Skeletal muscle cell (primary cell): ENCODE data around the gene GRK5.
"Not testable (repeated sequence)": the region's sequence is repeated elsewhere in the genome, so short reads cannot be mapped to it uniquely, and the experiment has no call there.

ENCODE experiments used
- DNase-seq: peaks from one replicate; pipeline ENCODE4 v3.0.0-alpha.2; 2010; ENCODE audit warnings: low read depth
- H3K4me3 ChIP-seq: 2 replicates; pipeline ENCODE4 v1.5.1; 2011; ENCODE audit warnings: low read depth, mild to moderate bottlenecking, control low read depth, low read length, moderate library complexity

Gene GRK5

DNA sequence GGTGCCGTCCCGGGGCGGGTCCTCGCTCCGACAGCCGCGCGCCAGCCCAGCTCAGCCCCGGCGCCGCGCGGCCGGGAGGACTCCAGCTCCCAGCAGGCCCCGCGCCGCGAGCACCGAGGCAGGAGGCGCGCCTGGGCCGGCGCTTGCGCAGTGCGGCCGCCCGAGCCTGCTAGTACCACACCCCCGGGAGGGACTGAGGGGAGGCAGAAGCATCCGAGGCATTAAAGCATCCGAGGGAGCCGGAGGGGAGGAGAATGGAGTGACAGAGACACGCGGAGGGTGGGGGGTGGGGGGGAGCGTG, at the start of gene GRK5:
TSS of gene GRK5 (plus strand) at position 206 of the 301 bp plus-strand sequence. CDS start 347 bp downstream, outside the sequence.
- peak; percentile 92 for DNase-seq
- peak within 1 kb of the TSS; percentile 74 for H3K4me3 ChIP-seq

DNA sequence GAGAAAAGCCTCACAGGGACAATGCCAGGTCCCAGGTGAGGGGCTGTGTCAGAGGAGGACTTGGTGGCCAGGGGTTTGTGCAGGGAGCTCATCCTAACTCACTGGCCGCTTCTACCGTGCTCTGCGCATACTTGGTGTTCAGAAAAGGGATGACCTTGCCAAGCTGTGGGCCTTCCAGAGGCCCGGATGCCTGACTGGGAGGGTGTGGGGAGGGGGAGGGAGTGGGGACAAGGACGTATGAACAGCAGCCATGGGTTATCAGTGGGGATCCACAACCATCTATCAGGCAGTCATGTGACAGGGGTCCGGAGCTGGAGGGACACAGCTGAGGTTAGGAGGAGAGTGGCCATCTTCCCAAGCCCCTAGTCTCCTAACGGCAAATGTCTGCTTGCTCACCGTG, 48.0 kb upstream of the GRK5 start:
- no peak overlapping the region for H3K4me3 ChIP-seq
- no peak for DNase-seq

DNA sequence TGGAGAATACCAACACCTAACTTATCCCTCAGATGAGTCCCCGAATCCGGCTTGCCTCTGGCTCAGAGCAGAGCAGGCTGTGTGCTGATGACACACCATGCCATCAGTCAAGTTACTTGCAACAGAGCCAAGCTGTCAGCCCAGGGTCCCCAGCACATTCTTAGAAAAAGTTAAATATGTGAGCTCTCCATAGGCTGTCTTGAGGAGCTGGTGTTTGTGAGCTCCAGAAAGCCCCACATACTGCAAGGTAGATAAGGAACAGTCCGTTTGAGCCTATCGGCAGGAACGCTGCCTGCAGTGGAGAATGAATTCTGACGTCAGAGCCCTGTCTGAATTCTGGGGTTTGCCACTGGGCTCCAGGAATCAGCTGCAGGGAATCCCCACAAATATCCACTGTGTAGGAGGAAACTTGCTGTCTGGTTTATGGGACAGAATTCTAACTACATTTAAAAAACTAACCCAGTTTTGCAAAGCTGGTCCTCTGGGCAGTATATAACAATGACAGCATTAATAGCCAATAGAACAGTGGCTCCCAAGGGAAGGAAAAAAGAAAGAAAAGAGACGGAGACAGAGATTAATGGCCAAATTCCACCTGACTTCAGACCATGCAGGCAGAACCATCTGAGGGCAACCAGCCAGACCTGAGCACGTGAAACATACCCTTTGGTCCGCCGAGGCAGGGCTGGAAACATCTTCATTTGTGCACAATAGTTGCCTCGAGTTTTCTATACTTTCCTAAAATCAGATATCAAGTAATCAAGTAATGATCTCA, 45.5 kb upstream of the GRK5 start:
- DNase-seq: no peak
- no peak overlapping the region for H3K4me3 ChIP-seq

DNA sequence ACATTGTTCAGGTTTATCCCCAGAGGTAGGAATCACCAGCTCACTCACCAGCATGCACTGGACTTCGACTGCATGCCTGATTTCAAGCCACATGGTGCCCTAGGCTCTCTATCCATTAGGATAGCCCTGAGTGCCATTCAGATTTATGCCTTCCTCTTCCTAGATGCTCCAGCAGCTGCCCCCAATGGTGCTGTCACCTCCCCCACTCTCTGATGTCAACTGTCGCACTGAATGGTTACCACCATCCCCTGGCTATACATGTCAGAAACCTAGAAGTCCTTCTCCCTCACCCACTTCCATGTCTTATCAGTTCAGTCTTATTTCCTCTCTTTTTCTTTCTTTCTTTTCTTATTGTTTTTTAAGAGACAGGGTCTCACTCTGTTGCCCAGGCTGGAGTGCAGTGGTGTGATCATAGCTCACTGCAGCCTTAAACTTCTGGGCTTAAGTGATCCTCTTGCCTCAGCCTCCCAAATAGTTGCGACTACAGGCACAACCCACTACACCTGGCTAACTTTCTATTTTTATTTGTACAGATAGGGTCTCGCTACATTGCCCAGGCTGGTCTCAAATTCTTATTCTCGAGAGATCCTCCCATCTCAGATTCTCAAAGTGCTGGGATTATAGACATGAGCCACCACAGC, 44.8 kb upstream of the GRK5 start:
- no peak for DNase-seq
- H3K4me3 ChIP-seq: no peak overlapping the region

DNA sequence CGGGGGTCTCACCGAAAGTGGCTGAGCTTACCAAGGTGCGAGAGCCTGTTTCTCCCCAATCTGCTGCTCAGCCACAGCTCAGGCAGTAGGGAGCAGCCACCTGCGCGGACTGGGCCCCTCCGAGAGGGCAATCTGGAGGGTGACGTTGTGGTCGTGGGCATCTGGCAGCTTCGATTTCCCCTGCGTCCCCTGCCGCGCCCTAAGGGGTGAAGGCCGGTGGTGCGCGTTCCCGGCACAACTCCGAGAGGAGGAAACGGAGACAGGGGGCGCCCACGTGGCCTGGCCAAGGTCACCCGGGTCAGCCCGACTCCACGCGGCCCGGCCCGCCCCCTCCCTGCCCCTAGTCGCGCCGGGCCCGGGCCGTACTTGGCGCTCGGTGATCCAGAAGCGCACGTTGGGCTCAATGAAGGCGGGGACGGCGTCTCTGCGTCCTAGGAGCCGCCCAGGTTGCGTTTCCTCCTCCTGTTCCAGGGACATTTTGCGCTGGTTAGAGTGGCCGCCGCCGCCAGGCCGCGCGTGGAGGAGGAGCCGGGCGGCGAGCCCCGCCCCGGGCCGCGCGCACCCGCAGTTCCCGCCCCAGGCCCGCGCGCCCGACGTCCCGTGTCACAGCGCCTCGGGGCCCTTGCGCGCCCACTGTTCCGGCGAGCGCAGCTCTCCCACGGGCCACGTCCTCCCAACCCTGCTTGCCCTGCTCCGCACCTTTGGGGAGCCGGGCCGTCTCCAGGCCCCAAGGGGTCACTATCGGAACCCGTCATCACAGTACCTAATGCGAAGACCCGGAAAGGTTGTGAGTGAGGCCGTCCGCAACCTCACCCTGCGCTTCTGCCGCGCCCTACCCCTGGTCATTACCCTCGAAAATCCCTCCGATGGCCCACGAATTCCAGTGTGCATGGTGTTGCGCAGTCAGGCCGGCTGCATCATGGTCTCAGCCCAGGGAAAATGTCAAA, 41.9 kb upstream of the GRK5 start, which contains the start of gene SFXN4:
TSS of gene SFXN4 (minus strand) at position 544 of the 947 bp plus-strand sequence. CDS start at position 477, 67 bp downstream.
- no peak for DNase-seq
- peak within 1 kb of the TSS; percentile 68 for H3K4me3 ChIP-seq

DNA sequence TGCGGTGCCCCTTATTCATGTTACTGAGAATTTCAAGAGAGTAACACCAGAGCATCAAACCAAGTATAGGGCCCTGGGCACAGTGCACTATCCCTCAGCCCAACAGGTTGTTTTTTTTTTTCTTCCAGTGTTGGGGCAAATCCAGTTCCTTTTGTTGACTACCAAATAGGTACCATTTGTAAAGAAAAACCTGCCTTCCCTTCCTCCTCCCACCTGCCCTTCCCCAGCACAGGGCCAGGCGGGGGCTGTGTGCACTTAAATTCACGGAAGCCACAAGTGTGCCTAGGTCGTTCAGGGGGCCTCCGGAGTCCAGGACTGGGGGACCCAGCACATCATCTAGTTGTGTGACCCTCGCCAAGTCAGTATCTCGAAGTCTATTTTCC, 41.3 kb upstream of the GRK5 start:
- no peak for DNase-seq
- peak overlapping the region; percentile 68 for H3K4me3 ChIP-seq

DNA sequence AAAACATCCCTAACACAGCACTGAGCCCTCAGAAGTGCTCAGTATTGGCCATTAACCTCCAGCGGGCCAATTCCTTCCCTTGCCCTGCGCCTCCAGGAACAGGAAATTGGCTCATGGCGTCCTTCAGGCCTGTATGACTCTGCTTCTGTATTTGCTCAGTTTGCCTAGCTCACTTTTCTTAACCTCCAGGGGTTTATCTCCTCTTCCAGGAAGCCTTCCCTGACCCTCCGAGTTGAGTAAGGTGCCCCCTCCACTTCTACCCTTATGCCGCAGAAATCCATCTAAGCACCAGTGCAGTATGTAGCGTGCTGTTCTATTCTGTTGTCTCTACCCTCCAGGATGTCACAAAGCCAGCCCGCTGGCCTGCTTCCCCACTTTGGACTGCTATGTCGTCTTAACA, 40.8 kb upstream of the GRK5 start:
- no peak for DNase-seq
- no peak overlapping the region for H3K4me3 ChIP-seq

DNA sequence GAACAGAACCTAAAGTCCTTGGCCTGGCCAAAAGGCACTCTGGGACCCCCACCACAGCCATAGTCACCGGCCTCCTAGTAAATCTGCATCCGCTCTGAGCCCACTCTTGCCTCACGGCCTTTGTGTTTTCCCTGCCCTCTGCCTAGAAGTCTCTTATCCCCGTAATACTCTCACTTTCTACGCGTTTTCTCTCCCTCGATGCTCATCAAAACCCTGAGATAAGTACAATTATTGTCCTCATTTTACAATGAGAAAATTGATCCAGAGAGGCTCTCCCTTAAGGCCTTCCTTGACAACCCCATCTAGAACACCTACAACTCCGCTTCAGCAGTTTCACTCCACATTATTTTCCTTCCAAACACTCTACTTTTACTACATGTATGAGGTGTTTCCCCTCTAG, 40.3 kb upstream of the GRK5 start:
- no peak overlapping the region for H3K4me3 ChIP-seq
- DNase-seq: no peak

DNA sequence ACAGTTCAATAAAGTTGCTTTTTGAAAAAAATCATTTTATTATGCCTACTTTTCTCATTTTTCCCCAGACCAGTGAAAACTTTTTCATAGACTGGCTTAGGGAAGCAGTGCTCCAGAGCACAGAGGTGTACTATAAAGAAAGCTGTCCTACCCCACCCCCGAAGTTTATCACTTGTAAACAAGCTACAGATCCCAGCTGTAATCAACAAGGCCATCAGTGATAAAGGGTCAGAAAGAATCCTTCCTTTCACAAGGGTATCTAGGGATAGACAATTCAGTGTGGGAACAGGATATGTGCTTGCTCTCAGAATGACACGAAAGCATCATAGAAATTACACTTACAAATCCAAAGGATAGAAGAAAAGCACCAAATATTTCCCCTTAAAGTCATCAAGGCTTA, 33.3 kb upstream of the GRK5 start:
- DNase-seq: no peak
- H3K4me3 ChIP-seq: no peak overlapping the region

DNA sequence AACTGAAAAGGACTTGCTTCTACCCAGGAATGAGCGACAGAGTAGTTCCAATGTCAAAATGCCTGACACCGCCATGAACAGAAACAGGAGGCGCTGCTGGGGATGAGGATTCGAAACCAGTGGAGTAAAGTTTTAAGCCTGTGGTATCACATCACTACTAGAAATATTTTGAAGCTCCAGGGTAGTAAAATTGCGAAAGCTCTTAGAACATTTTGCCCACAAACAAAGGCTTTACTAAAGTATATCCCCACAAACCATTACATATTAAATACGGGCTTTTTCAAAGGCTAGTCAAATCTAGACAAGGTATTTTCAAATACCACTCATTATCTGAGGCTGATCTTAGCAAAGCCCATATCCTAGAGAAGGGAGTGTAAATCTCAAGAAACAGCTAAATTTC, 31.2 kb upstream of the GRK5 start:
- H3K4me3 ChIP-seq: no peak overlapping the region
- DNase-seq: no peak

DNA sequence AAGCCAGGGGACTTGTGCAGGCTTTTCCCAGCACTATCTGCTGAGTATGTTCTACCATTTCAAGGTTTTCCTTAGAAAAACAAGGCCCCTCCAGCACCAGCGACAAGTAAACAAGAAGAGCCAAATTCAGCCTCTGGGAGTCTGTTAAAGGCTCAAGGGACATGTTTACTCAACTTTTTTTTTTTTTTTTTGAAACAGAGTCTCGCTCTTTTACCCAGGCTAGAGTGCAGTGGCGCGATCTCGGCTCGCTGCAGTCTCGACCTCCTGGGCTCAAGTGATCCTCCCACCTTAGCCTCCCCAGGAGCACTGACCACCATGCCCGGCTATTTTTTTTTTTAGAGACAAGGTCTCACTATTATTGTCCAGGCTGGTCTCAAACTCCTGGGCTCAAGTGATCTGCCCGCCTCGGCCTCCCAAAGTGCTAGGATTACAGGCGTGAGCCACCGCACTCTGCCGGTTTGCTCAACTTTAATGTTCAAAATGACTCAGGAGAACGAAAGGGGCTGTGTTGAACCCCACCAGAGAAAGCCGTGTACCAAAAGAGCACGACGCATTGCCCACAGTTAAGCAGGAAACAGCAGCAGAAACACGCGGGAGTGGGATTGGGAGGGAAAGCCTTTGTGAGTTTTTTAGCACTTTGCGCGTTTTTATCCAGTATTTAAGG, 29.5 kb upstream of the GRK5 start:
- no peak for DNase-seq
- peak overlapping the region; percentile 76 for H3K4me3 ChIP-seq

DNA sequence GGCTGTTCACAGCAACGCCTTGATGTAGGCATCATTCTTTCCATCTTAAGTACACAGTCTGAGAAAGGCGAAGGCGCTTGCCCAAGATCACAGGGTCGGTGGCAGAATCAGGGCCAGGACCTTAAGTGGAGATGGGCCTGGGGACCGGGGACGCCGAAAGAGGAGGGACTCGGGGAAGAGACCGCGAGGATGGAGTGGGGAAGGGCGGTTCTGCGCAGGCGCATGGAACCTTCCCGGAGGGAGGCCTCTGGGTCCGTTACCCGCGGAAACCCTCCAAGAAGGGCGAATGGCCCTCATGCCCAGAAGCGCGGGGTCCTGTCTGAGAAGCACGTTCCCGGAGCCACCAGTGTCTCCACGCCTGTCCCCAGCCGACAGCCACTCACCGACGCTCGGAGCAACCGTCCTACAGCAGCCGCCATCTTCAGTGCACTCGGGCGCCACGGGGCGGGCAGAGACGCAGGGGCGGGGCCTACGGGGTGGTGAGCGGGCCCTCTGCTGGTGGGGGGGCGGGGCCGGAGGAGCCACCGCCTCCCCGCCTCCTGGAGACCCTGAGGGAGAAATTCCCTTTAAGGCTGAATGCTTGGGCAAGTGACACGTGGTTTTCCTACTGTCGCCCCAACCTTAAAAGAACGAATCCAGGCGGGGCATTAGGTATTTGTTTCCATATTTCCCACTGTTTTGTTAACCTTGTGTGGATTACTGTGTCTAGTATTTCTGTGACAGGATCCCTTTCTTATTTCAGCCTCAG, 28.8 kb upstream of the GRK5 start, which contains the start of gene PRDX3:
TSS of gene PRDX3 (minus strand) at position 441 of the 748 bp plus-strand sequence. CDS start at position 419, 22 bp downstream.
- H3K4me3 ChIP-seq: peak within 1 kb of the TSS; percentile 76
- DNase-seq: peak; percentile 59

DNA sequence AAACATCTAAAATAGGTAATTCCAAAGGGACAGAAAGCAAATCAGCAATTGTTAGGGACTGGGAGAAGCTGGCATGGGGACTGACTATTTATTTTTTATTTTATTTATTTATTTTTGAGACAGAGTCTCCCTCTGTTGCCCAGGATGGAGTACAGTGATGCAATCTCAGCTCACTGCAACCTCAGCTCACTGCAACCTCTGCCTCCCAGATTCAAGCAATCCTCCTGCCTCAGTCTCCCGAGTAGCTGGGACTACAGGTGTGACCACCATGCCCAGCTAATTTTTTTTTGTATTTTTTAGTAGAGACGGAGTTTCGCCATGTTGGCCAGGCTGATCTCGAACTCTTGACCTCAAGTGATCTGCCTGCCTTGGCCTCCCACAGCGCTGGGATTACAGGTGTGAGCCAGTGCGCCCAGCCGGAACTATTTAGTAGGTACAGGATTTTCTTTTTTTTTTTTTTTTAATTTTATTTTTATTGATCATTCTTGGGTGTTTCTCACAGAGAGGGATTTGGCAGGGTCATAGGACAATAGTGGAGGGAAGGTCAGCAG, 26.4 kb upstream of the GRK5 start:
- not testable (repeated sequence) for DNase-seq, H3K4me3 ChIP-seq

DNA sequence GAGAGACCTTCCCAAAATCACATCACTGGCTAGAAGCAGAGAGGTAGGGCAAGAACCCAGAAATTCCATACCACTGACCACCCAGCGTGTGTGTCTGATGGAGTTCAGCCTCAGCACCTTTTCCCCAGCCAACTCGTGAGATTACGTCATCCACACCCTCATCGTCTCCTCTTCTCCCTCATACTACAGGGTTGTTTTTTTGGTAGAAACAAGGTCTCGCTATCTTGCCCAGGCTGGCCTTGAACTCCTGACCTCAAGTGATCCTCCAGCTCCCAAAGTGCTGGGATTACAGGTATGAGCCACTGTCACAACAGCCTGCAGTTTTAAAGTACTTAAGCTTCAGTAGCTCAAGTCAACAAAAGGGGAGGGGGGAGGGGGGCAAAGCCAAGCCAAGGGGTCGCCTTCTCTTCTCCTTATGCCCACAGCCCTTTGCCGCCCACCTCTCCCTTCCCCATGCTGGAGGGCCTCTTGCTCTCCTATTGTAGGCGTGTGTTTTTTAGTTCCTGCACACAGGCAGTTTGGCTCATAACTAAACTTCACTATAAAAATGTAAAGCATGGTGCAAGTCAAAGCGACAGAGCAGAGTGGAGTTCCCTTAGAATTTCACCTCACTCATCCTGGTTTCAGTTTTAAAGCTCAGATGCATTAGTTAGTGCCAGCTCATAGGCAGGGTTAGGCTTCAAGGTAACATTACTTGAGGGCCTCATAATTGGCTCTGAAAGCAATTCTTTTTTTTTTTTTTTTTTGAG, 23.5 kb upstream of the GRK5 start:
- no peak for DNase-seq

DNA sequence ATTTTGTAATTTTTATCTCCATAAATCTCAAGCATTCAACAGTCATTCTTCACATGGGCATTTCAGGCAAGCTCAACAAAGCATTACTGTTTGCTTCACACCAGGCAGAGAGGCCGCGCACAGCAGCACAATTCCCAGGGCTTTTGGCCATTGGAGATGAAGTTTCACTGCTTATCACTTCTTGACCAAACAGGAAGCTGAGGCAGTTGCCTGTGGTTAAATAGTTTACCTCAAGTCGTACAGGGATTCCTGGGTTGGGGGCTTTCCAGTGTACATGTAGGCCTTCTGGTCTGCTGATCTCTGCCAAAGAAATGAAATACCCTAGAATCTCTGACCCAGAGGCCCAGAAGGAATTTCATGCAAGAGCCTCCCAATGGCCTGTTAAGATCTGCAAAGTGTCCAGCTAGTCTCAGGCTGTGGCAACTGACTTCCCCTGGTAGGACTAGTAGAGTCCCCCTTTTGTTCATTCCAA, 17.5 kb upstream of the GRK5 start:
- DNase-seq: no peak
- no peak overlapping the region for H3K4me3 ChIP-seq

More for the DNA sequence above, 23.5 kb upstream of the GRK5 start:
- H3K4me3 ChIP-seq: no peak overlapping the region

DNA sequence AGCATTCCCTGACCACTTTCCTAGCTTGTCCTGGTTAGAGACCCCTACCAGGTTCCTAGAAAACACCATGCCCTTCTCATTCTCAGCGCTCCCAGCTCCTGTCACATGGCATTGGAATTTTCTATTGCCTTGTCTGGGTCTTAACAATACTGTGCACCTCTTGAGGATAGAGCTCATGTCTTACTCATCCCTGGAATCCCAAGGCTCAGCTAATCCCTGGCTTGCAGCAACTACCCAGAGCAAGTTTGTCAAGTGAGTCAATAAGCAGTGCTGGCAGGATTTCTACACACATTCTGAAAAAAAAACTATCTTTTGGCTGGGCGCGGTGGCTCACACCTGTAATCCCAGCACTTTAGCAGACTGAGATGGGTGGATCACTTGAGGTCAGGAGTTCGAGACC, 17.0 kb upstream of the GRK5 start:
- peak; percentile 87 for DNase-seq
- H3K4me3 ChIP-seq: no peak overlapping the region

DNA sequence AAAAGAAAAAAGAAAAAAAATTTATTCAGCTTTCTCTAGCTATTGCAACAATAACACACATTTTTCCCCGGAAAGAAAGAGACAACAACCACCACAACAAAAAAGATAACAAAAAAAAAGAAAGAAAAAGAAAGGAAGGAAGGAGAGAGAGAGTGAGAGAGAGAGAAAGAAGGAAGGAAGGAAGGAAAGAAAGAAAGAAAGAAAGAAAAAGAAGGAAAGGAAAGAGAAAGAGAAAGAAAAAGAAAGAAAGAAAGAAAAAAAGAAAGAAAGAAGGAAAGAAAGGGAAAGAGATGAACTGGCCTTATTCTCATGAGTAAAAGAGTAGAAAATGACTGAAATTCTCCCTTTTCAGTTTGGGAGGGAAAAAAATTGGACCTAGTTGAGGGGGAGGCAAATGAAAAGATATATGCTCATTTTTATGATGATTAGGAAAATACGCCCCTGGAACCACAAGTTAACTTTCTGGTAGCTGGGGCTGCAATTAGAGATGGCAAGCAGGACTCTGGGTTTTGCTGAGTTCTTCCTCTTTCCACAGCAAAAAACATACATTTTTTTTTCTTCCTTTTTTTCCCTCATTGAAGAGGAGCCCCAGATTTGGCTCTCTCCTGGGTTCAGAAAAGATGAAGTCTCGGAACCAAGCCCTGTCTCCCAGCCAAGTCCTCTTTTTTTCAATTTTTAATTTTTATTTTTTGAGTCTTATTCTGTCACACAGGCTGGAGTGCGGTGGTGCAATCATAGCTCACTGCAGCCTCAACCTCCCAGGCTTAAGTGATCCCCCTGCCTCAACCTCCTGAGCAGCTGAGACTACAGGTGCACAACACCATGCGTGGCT, 16.2 kb upstream of the GRK5 start:
- no peak overlapping the region for H3K4me3 ChIP-seq
- DNase-seq: no peak
